Measurements from ENCODE around the gene SMARCC1. TPM values are rescaled to one million over a fixed set of nuclear protein-coding genes. Genes with fewer than 3 reads are reported as not detected.

The SMARCC1 gene
- total RNA-seq, 1 experiment from 2014 or later = 130 TPM

- no peak overlapping the region for H3K4me2 ChIP-seq
- no peaks in the 10 kb centered on the region for H3K9me3 ChIP-seq (ENCODE audit: insufficient read depth, low read depth)
- H3K4me3 ChIP-seq = no peak overlapping the region
- H3F3A ChIP-seq (ENCODE audit: insufficient read depth, low read depth) = no peaks in the 10 kb centered on the region
- no peaks in the 10 kb centered on the region for H3K9me2 ChIP-seq (ENCODE audit: insufficient read depth)
- ChIA-PET POLR2A (ENCODE audit: unreplicated experiment) (no interaction called here), CTCF (no interaction called here)
- H3K27ac ChIP-seq = no peak overlapping the region
- DNase-seq = no peak
- H3K36me3 ChIP-seq (ENCODE audit: low read depth) = peaks cover 5% of the 10 kb centered on the region
- no peaks in the 10 kb centered on the region for H3K79me2 ChIP-seq (ENCODE audit: low read depth)
- no peak overlapping the region for H2AFZ ChIP-seq
- no peaks in the 10 kb centered on the region for H3K27me3 ChIP-seq (ENCODE audit: insufficient read depth, low read depth)
- no peaks in the 10 kb centered on the region for H3K4me1 ChIP-seq (replicated peaks; ENCODE audit: insufficient read depth)
- intact Hi-C loops (cut with micrococcal nuclease; ENCODE audit: unreplicated experiment) = no loop called here
- H4K20me1 ChIP-seq (ENCODE audit: insufficient read depth) = peaks cover 10% of the 10 kb centered on the region; the same call in 1 of the 2 replicates
- TF ChIP-seq, protein P1, sequence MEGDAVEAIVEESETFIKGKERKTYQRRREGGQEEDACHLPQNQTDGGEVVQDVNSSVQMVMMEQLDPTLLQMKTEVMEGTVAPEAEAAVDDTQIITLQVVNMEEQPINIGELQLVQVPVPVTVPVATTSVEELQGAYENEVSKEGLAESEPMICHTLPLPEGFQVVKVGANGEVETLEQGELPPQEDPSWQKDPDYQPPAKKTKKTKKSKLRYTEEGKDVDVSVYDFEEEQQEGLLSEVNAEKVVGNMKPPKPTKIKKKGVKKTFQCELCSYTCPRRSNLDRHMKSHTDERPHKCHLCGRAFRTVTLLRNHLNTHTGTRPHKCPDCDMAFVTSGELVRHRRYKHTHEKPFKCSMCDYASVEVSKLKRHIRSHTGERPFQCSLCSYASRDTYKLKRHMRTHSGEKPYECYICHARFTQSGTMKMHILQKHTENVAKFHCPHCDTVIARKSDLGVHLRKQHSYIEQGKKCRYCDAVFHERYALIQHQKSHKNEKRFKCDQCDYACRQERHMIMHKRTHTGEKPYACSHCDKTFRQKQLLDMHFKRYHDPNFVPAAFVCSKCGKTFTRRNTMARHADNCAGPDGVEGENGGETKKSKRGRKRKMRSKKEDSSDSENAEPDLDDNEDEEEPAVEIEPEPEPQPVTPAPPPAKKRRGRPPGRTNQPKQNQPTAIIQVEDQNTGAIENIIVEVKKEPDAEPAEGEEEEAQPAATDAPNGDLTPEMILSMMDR (conservative IDR thresholded peaks at IDR 0.05) = no peak
- BruUV-seq (replicated peaks) = no TSS peak
Measured at GRCh38 chr3:47605652-47606051, 176.0 kb downstream of the SMARCC1 start.

DNA sequence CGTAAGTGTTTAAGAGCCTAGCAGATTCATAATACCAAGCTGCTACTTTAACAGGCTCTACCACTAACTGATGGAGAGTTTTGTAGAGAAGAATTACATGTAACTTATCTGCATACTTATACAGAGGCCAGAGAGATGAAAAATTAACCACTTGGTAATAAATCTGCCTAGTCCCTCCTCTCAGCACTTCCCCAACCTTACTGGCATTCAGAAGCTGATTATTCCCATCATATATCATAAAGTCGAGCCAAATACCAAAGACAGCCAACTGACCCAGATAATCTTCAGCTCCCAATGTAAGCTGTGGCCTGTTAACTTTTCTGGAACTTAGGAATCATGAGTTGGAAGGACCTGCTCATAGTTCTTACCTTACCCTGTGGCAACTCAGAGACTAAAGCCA is 177.5 kb downstream of the SMARCC1 start:
- no peak overlapping the region for H3K27ac ChIP-seq
- intact Hi-C loops (cut with micrococcal nuclease; ENCODE audit: unreplicated experiment) = no loop called here
- H3K27me3 ChIP-seq (ENCODE audit: insufficient read depth, low read depth) = no peaks in the 10 kb centered on the region
- H3K4me1 ChIP-seq (replicated peaks; ENCODE audit: insufficient read depth) = no peaks in the 10 kb centered on the region
- H4K20me1 ChIP-seq (ENCODE audit: insufficient read depth) = peaks cover 10% of the 10 kb centered on the region; the same call in 1 of the 2 replicates
- TF ChIP-seq EZH2 (IDR thresholded peaks at IDR 0.05; ENCODE audit: low read depth) = no peak
- TF ChIP-seq, protein P1 (conservative IDR thresholded peaks at IDR 0.05) = no peak
- no peaks in the 10 kb centered on the region for H3F3A ChIP-seq (ENCODE audit: insufficient read depth, low read depth)
- CTCF ChIA-PET = no interaction called here
- H3K9me3 ChIP-seq (ENCODE audit: insufficient read depth, low read depth) = no peaks in the 10 kb centered on the region
- H3K79me2 ChIP-seq (ENCODE audit: low read depth) = no peaks in the 10 kb centered on the region
- H3K36me3 ChIP-seq (ENCODE audit: low read depth) = no peaks in the 10 kb centered on the region; the same call in none of the 2 replicates
- H3K4me2 ChIP-seq = no peak overlapping the region
- H2AFZ ChIP-seq = no peak overlapping the region
- no peak overlapping the region for H3K4me3 ChIP-seq
- DNase-seq = no peak
- BruUV-seq (replicated peaks) = no TSS peak
- POLR2A ChIA-PET (ENCODE audit: unreplicated experiment) = interaction anchor here (0.5 to 0.6 kb wide), 2 partner anchors 57 to 135 kb away, joined by 5 to 7 read pairs; no protein-coding TSS in a partner anchor
- H3K9me2 ChIP-seq (ENCODE audit: insufficient read depth) = no peaks in the 10 kb centered on the region

DNA sequence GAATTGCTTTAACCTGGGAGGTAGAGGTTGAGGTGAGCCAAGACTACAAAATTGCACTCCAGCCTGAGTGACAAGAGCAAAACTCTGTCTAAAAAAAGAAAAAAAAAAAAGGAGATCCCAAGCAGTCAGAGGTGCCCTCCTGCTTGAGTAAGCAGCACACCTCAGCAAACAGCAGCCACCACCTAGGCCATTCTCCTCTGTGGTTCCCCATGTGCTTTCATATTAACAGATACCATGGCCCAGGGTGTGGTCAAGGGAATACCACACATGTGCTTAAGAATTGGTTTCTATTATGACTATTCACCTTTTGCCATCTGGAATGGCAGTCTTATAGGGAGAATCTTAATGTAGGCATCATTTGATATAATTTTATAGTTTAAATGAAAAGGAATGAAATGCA is 178.4 kb downstream of the SMARCC1 start:
- H3K36me3 ChIP-seq (ENCODE audit: low read depth) = no peaks in the 10 kb centered on the region; the same call in none of the 2 replicates
- no peak overlapping the region for H2AFZ ChIP-seq
- no peaks in the 10 kb centered on the region for H3K79me2 ChIP-seq (ENCODE audit: low read depth)
- H3F3A ChIP-seq (ENCODE audit: insufficient read depth, low read depth) = no peaks in the 10 kb centered on the region
- no peak overlapping the region for H3K27ac ChIP-seq
- TF ChIP-seq, protein P1 (conservative IDR thresholded peaks at IDR 0.05) = no peak
- no peak for TF ChIP-seq EZH2 (IDR thresholded peaks at IDR 0.05; ENCODE audit: low read depth)
- H3K27me3 ChIP-seq (ENCODE audit: insufficient read depth, low read depth) = no peaks in the 10 kb centered on the region
- POLR2A ChIA-PET (ENCODE audit: unreplicated experiment) = no interaction called here
- no peak overlapping the region for H3K4me3 ChIP-seq
- BruUV-seq (replicated peaks) = no TSS peak
- no peaks in the 10 kb centered on the region for H3K9me2 ChIP-seq (ENCODE audit: insufficient read depth)
- H3K9me3 ChIP-seq (ENCODE audit: insufficient read depth, low read depth) = no peaks in the 10 kb centered on the region
- CTCF ChIA-PET = no interaction called here
- no peaks in the 10 kb centered on the region for H3K4me1 ChIP-seq (replicated peaks; ENCODE audit: insufficient read depth)
- intact Hi-C loops (cut with micrococcal nuclease; ENCODE audit: unreplicated experiment) = no loop called here
- H3K4me2 ChIP-seq = no peak overlapping the region
- no peak for DNase-seq
- H4K20me1 ChIP-seq (ENCODE audit: insufficient read depth) = peaks cover 10% of the 10 kb centered on the region; the same call in 1 of the 2 replicates

All from PC-9 (cell line).